ENCODE measurements around the gene NR2C2. TPM values are rescaled to one million over a fixed set of nuclear protein-coding genes. Genes with fewer than 3 reads are reported as not detected.

Gene NR2C2
- total and polyA plus RNA-seq, 2 donors from 2014 or later, result 3.5 to 43.6 TPM

GRCh38 chr3:14949126-14949525 lies 1.7 kb downstream of the NR2C2 start:
- H3K4me3 ChIP-seq (ENCODE audit: low read length in 3 of 3), result peak overlapping the region; percentile 93 to 97 (median 95)
- H3K27ac ChIP-seq (ENCODE audit: low read depth in 2 of 2, low read length in 2 of 2), result peak overlapping the region; percentile 65 to 79
- peak overlapping the region; percentile 84 to 93 (median 93) for H3K9ac ChIP-seq (ENCODE audit: low read length in 3 of 3)
- no peak for TF ChIP-seq CTCF (IDR thresholded peaks at IDR 0.05; ENCODE audit: borderline replicate concordance, extremely low read depth, insufficient read depth)
- H3K36me3 ChIP-seq (ENCODE audit: control insufficient read depth in 2 of 3, insufficient read depth in 3 of 3, low read length in 3 of 3), result peaks cover 6 to 13% (median 6%) of the 10 kb centered on the region in 3 donors
- no peaks in the 10 kb centered on the region for H3K9me3 ChIP-seq (ENCODE audit: control insufficient read depth in 2 of 3, insufficient read depth in 1 of 3, low read length in 3 of 3)
- intact Hi-C loops (cut with DNase I), result no loop called here
- H3K27me3 ChIP-seq (ENCODE audit: control insufficient read depth, insufficient read depth, low read length), result no peaks in the 10 kb centered on the region
- no peak for DNase-seq
- no peak for FAIRE-seq
- H3K4me1 ChIP-seq (ENCODE audit: control insufficient read depth in 2 of 3, insufficient read depth in 2 of 3, low read depth in 1 of 3, low read length in 3 of 3), result peaks cover 0 to 14% (median 6%) of the 10 kb centered on the region in 3 donors

- no peak for TF ChIP-seq CTCF (IDR thresholded peaks at IDR 0.05; ENCODE audit: borderline replicate concordance, extremely low read depth, insufficient read depth)
- Histone ChIP-seq H3K9me3 (ENCODE audit: control insufficient read depth in 2 of 3, insufficient read depth in 1 of 3, low read length in 3 of 3) (no peaks in the 10 kb centered on the region), H3K27me3 (ENCODE audit: control insufficient read depth, insufficient read depth, low read length) (no peaks in the 10 kb centered on the region), H3K27ac (ENCODE audit: low read depth in 2 of 2, low read length in 2 of 2) (no peak overlapping the region), H3K36me3 (ENCODE audit: control insufficient read depth in 2 of 3, insufficient read depth in 3 of 3, low read length in 3 of 3) (peaks cover 2 to 5% (median 3%) of the 10 kb centered on the region in 3 donors), H3K4me3 (ENCODE audit: low read length in 3 of 3) (no peak overlapping the region), H3K9ac (ENCODE audit: low read length in 3 of 3) (no peak overlapping the region), H3K4me1 (ENCODE audit: control insufficient read depth in 2 of 3, insufficient read depth in 2 of 3, low read depth in 1 of 3, low read length in 3 of 3) (peaks cover 0 to 14% (median 6%) of the 10 kb centered on the region in 3 donors)
- FAIRE-seq (no peak), DNase-seq (no peak)
- intact Hi-C loops (cut with DNase I), result no loop called here
Measured at GRCh38 chr3:14950274-14950673, 2.9 kb downstream of the NR2C2 start.

- Histone ChIP-seq H3K36me3 (ENCODE audit: control insufficient read depth in 2 of 3, insufficient read depth in 3 of 3, low read length in 3 of 3) (peaks cover 0 to 3% (median 0%) of the 10 kb centered on the region in 3 donors), H3K4me3 (ENCODE audit: low read length in 3 of 3) (no peak overlapping the region), H3K27me3 (ENCODE audit: control insufficient read depth, insufficient read depth, low read length) (no peaks in the 10 kb centered on the region), H3K4me1 (ENCODE audit: control insufficient read depth in 2 of 3, insufficient read depth in 2 of 3, low read depth in 1 of 3, low read length in 3 of 3) (peaks cover 0 to 3% (median 0%) of the 10 kb centered on the region in 3 donors), H3K27ac (ENCODE audit: low read depth in 2 of 2, low read length in 2 of 2) (no peak overlapping the region), H3K9me3 (ENCODE audit: control insufficient read depth in 2 of 3, insufficient read depth in 1 of 3, low read length in 3 of 3) (no peaks in the 10 kb centered on the region), H3K9ac (ENCODE audit: low read length in 3 of 3) (no peak overlapping the region)
- FAIRE-seq (no peak), DNase-seq (no peak)
- intact Hi-C loops (cut with DNase I), result no loop called here
- TF ChIP-seq CTCF (IDR thresholded peaks at IDR 0.05; ENCODE audit: borderline replicate concordance, extremely low read depth, insufficient read depth), result no peak
Measured at GRCh38 chr3:14957153-14957552, 9.8 kb downstream of the NR2C2 start.

- no peak for FAIRE-seq
- Histone ChIP-seq H3K4me3 (ENCODE audit: low read length in 3 of 3) (no peak overlapping the region), H3K27ac (ENCODE audit: low read depth in 2 of 2, low read length in 2 of 2) (no peak overlapping the region), H3K9ac (ENCODE audit: low read length in 3 of 3) (no peak overlapping the region), H3K36me3 (ENCODE audit: control insufficient read depth in 2 of 3, insufficient read depth in 3 of 3, low read length in 3 of 3) (peaks cover 0 to 3% (median under 1%) of the 10 kb centered on the region in 3 donors), H3K4me1 (ENCODE audit: control insufficient read depth in 2 of 3, insufficient read depth in 2 of 3, low read depth in 1 of 3, low read length in 3 of 3) (peaks cover 0 to 3% (median 0%) of the 10 kb centered on the region in 3 donors), H3K9me3 (ENCODE audit: control insufficient read depth in 2 of 3, insufficient read depth in 1 of 3, low read length in 3 of 3) (no peaks in the 10 kb centered on the region), H3K27me3 (ENCODE audit: control insufficient read depth, insufficient read depth, low read length) (no peaks in the 10 kb centered on the region)
- DNase-seq, result no peak
- TF ChIP-seq CTCF (IDR thresholded peaks at IDR 0.05; ENCODE audit: borderline replicate concordance, extremely low read depth, insufficient read depth), result no peak
- intact Hi-C loops (cut with DNase I), result no loop called here
Measured at GRCh38 chr3:14957925-14958324, 10.5 kb downstream of the NR2C2 start.

All from kidney (tissue), 14 donors.